GM12892 (cell line): ENCODE measurements around the gene CYP2J2.

Experiments used
- POLR2AphosphoS5 ChIP-seq: IDR thresholded peaks from 2 replicates; pipeline ENCODE4 v1.6.1; 2011; ENCODE audit warnings: low read depth, low read length, control low read depth
- TAF1 ChIP-seq: IDR thresholded peaks from 2 replicates; pipeline ENCODE4 v1.6.1; 2011; ENCODE audit warnings: low read depth, mild to moderate bottlenecking, control low read depth, low read length, borderline replicate concordance

- TF ChIP-seq POLR2AphosphoS5: no peak
- no peak for TF ChIP-seq TAF1
These were observed 24.7 kb downstream of the CYP2J2 start for GRCh38 chr1:59901770-59902388.
